Nephron (organoid): ENCODE results near the gene KRTAP5-11.
A peak's percentile ranks its signal among the peaks of the same experiment; 100 is the strongest.
"Not testable (repeated sequence)": the region's sequence is repeated elsewhere in the genome, so short reads cannot be mapped to it uniquely, and the experiment has no call there.

ENCODE experiments used
- H3K27ac Mint-ChIP-seq, 3 experiments: 2 replicates each; pipeline ENCODE4 v1.8.0; 2020; ENCODE audit warnings: mixed read lengths in 3 of 3, mild to moderate bottlenecking in 2 of 3, moderate library complexity in 1 of 3
- H3K27me3 Mint-ChIP-seq: 2 replicates; pipeline ENCODE4 v1.8.0; 2021; ENCODE audit warnings: low read depth, mild to moderate bottlenecking, moderate library complexity, mixed read lengths
- H3K36me3 Mint-ChIP-seq: 2 replicates; pipeline ENCODE4 v1.8.0; 2020; ENCODE audit warnings: low read depth, mixed read lengths
- H3K4me1 Mint-ChIP-seq: 2 replicates; pipeline ENCODE4 v1.8.0; 2020; ENCODE audit warnings: mixed read lengths
- H3K4me3 Mint-ChIP-seq, 3 experiments: 2 replicates each; pipeline ENCODE4 v1.8.0; 2020; ENCODE audit warnings: mild to moderate bottlenecking in 3 of 3, mixed read lengths in 3 of 3, moderate library complexity in 2 of 3
- H3K9me3 Mint-ChIP-seq: 2 replicates; pipeline ENCODE4 v1.8.0; 2020; ENCODE audit warnings: mixed read lengths
- TF ChIP-seq, protein P1 (sequence below), 3 experiments: fragments of 200-600 bp; sonication (generic); IDR thresholded peaks; one replicate each; pipeline ENCODE4 v1.5.0; 2021; ENCODE audit warnings: antibody characterized with exemption in 3 of 3; ENCODE audit not compliant: unreplicated experiment in 3 of 3

KRTAP5-11 gene

DNA sequence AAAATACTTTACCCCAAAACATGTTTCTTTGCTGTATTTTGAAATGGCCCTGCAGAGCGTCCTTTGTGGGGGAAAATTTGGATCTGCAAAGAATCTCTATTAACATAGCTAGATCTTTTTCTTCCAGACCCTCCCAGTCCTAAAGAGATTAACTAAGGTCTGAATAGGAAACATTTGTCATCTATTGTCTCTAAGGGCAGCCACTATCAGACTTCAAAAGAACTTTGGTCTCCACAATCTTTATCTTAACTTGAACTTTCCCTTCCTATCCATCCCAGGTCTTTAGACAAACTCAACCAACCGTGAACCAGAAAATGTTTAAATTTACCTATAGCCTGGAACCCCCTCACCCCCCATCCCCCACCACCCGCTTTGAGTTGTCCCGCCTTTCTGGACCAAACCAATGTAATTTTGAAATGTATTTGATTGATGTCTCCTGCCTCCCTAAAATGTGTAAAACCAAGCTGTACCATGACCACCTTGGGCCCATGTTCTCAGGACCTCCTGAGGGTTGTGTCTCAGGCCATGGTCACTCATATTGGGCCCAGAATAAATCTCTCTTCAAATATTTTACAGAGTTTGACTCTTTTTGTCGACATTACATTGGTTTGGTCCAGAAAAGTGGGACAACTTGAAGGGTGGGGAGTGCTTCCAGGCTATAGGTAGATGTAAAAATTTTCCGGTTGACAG lies 38.0 kb downstream of the KRTAP5-11 start:
- Mint-ChIP-seq H3K4me1 (peaks cover 18% of the 10 kb centered on the region), H3K27ac (peak overlapping the region in 1 of 3 experiments; percentile 49), H3K36me3 (peaks cover 4% of the 10 kb centered on the region), H3K9me3 (peaks cover 10% of the 10 kb centered on the region), H3K27me3 (peaks cover 6% of the 10 kb centered on the region), H3K4me3 (no peak overlapping the region)
- TF ChIP-seq, protein P1, sequence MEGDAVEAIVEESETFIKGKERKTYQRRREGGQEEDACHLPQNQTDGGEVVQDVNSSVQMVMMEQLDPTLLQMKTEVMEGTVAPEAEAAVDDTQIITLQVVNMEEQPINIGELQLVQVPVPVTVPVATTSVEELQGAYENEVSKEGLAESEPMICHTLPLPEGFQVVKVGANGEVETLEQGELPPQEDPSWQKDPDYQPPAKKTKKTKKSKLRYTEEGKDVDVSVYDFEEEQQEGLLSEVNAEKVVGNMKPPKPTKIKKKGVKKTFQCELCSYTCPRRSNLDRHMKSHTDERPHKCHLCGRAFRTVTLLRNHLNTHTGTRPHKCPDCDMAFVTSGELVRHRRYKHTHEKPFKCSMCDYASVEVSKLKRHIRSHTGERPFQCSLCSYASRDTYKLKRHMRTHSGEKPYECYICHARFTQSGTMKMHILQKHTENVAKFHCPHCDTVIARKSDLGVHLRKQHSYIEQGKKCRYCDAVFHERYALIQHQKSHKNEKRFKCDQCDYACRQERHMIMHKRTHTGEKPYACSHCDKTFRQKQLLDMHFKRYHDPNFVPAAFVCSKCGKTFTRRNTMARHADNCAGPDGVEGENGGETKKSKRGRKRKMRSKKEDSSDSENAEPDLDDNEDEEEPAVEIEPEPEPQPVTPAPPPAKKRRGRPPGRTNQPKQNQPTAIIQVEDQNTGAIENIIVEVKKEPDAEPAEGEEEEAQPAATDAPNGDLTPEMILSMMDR (IDR thresholded peaks at IDR 0.05; ENCODE audit: unreplicated experiment in 3 of 3): no peak

- H3K9me3 Mint-ChIP-seq: peaks cover 10% of the 10 kb centered on the region
- TF ChIP-seq, protein P1 (IDR thresholded peaks at IDR 0.05; ENCODE audit: unreplicated experiment in 3 of 3): no peak
- peaks cover 11% of the 10 kb centered on the region for H3K27me3 Mint-ChIP-seq
- peaks cover 4% of the 10 kb centered on the region for H3K36me3 Mint-ChIP-seq
- no peak overlapping the region for H3K4me3 Mint-ChIP-seq
- no peak overlapping the region for H3K27ac Mint-ChIP-seq
- H3K4me1 Mint-ChIP-seq: peaks cover 22% of the 10 kb centered on the region
These were observed 38.8 kb downstream of the KRTAP5-11 start for GRCh38 chr11:71543866-71544265.

- Mint-ChIP-seq H3K27ac (peak overlapping the region in 2 of 3 experiments; percentile 22 to 66), H3K9me3 (peaks cover 10% of the 10 kb centered on the region), H3K4me1 (peaks cover 26% of the 10 kb centered on the region), H3K4me3 (no peak overlapping the region), H3K36me3 (peaks cover 4% of the 10 kb centered on the region), H3K27me3 (peaks cover 11% of the 10 kb centered on the region)
- TF ChIP-seq, protein P1 (IDR thresholded peaks at IDR 0.05; ENCODE audit: unreplicated experiment in 3 of 3): no peak
These were observed 39.5 kb downstream of the KRTAP5-11 start for GRCh38 chr11:71542879-71543777.

DNA sequence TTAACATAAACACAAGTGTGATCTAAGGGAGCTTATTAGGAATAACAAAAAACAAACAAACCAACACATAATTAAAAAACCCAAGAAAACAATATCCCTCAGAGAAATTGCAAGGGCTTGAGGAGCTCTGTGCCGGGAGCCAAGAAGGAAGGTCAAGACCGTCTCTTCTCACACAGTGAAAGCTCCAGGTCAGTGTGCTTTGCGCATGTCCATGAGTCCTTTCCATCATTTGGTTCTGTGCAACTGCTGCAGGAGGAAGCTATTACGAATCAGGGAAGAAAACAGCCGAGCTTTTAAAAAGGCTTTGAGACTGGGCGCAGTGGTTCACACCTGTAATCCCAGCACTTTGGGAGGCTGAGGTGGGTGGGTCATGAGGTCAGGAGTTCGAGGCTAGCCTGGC lies 40.3 kb downstream of the KRTAP5-11 start:
- no peak overlapping the region for H3K4me3 Mint-ChIP-seq

GRCh38 chr11:71540521-71541304 lies 42.0 kb downstream of the KRTAP5-11 start:
- H3K4me3 Mint-ChIP-seq, H3K9me3 Mint-ChIP-seq, H3K36me3 Mint-ChIP-seq, H3K27ac Mint-ChIP-seq: not testable (repeated sequence)
- peaks cover 26% of the 10 kb centered on the region for H3K4me1 Mint-ChIP-seq
- peaks cover 10% of the 10 kb centered on the region for H3K27me3 Mint-ChIP-seq

More for the DNA sequence above, 40.3 kb downstream of the KRTAP5-11 start:
- H3K9me3 Mint-ChIP-seq: peaks cover 10% of the 10 kb centered on the region
- peaks cover 11% of the 10 kb centered on the region for H3K27me3 Mint-ChIP-seq
- H3K27ac Mint-ChIP-seq: no peak overlapping the region
- H3K36me3 Mint-ChIP-seq: peaks cover 4% of the 10 kb centered on the region
- peaks cover 26% of the 10 kb centered on the region for H3K4me1 Mint-ChIP-seq
- TF ChIP-seq, protein P1 (IDR thresholded peaks at IDR 0.05; ENCODE audit: unreplicated experiment in 3 of 3): no peak

- H3K4me3 Mint-ChIP-seq, H3K36me3 Mint-ChIP-seq, H3K27ac Mint-ChIP-seq, H3K9me3 Mint-ChIP-seq: not testable (repeated sequence)
- Mint-ChIP-seq H3K27me3 (peaks cover 10% of the 10 kb centered on the region), H3K4me1 (peaks cover 31% of the 10 kb centered on the region)
These were observed 42.7 kb downstream of the KRTAP5-11 start for GRCh38 chr11:71539971-71540370.
